H1 (cell line): ENCODE results near the gene SOCS7. TPM values are rescaled to one million over a fixed set of nuclear protein-coding genes. Genes with fewer than 3 reads are reported as not detected.

Experiments
- JUND ChIP-seq: IDR thresholded peaks from 2 replicates; pipeline ENCODE4 v1.6.1; 2011; ENCODE audit warnings: mild to moderate bottlenecking, improper control_type of control experiment, low read length
- KDM4A ChIP-seq: IDR thresholded peaks from one replicate; pipeline ENCODE4 v1.7.1; 2012; ENCODE audit warnings: low read depth, mild to moderate bottlenecking, moderate library complexity, low read length, inconsistent platforms; ENCODE audit not compliant: severe bottlenecking
- POLR2AphosphoS5 ChIP-seq: IDR thresholded peaks from 2 replicates; pipeline ENCODE4 v1.6.1; 2011; ENCODE audit warnings: low read depth, low read length
- RBBP5 ChIP-seq: IDR thresholded peaks from 2 replicates; pipeline ENCODE4 v1.7.1; 2012; ENCODE audit warnings: low read depth, mild to moderate bottlenecking, inconsistent platforms, low read length, moderate library complexity, borderline replicate concordance
- SAP30 ChIP-seq: fragments of 300-600 bp; sonication (generic); IDR thresholded peaks from 2 replicates; pipeline ENCODE4 v1.7.1; 2012; ENCODE audit warnings: low read length, moderate library complexity, mild to moderate bottlenecking, inconsistent platforms; ENCODE audit not compliant: insufficient read depth, insufficient replicate concordance
- polyA plus RNA-seq, 7 experiments: library from polyadenylated mRNA; depleted of rRNA in 3 of 7; stranded (reverse) in 5 of 7; unstranded in 2 of 7; fragments of >200 nt in 5 of 7; fragments of 200-250 nt in 2 of 7; gene quantifications; 1 replicate in 5 of 7; 2 replicates in 1 of 7; 4 replicates in 1 of 7; pipeline versions ENCODE4 v1.2.1 to v1.2.3, GENCODE V29; 2011 to 2013; ENCODE audit warnings: missing spikeins in 2 of 7, mixed read lengths in 2 of 7
- total RNA-seq: library from RNA; stranded (reverse); fragmentation: NEBNext Ultra II Directional; extraction: Animal tissue kit (Norgen Biotek cat#: 25700); gene quantifications from 2 replicates; pipeline ENCODE4 v1.2.1, GENCODE V29; 2021

The SOCS7 gene
- total and polyA plus RNA-seq, 2 of the 8 experiments (the other 6 are each of a cell fraction or from before 2014, with no cell fraction given): 13.5 to 26.9 TPM

GRCh38 chr17:38315497-38315896 is 36.1 kb upstream of the SOCS7 start (continued):
- TF ChIP-seq KDM4A (no peak), SAP30 (no peak), JUND (no peak), POLR2AphosphoS5 (no peak), RBBP5 (no peak)
- TF ChIP-seq, all 59 proteins: peak for 0
